Mammary microvascular endothelial cell (primary cell): ENCODE data around the gene SPINK8. TPM values are rescaled to one million over a fixed set of nuclear protein-coding genes. Genes with fewer than 3 reads are reported as not detected.

Experiments
- total RNA-seq: library from RNA; depleted of rRNA; stranded (reverse); fragments of >200 nt; gene quantifications from 2 replicates; pipeline ENCODE4 v1.2.3, GENCODE V29; 2015

The SPINK8 gene
- total RNA-seq: not detected in 2 replicates

GRCh38 chr3:48333346-48334245 is at the start of gene SPINK8:
TSS of gene SPINK8 (minus strand) at chr3:48333661. CDS start at chr3:48328341, 5,320 bp downstream.

GRCh38 chr3:48371651-48372376 is 38.4 kb upstream of the SPINK8 start, which contains the start of gene FBXW12:
TSS of gene FBXW12 (plus strand) at chr3:48372219. CDS start at chr3:48372768, 549 bp downstream.

GRCh38 chr3:48301020-48301799 is 32.3 kb downstream of the SPINK8 start, which contains the start of gene NME6:
TSS of gene NME6 (minus strand) at chr3:48301367.

Other genes starting within 250 kb of the SPINK8 start
- gene CDC25A, start 145.2 kb downstream of the SPINK8 start, total RNA-seq: 22.5 and 23.1 TPM in 2 replicates
- not detected in 2 replicates for gene CAMP, start 110.2 kb downstream of the SPINK8 start, total RNA-seq
- 2.8 and 3.7 TPM in 2 replicates for gene ZNF589, start 92.6 kb downstream of the SPINK8 start, total RNA-seq
- 25.6 and 27.3 TPM in 2 replicates for gene NME6, start 32.3 kb downstream of the SPINK8 start, total RNA-seq
- not detected in 2 replicates for gene FBXW12, start 38.6 kb upstream of the SPINK8 start, total RNA-seq
- gene PLXNB1, start 96.4 kb upstream of the SPINK8 start, total RNA-seq: 9.3 and 17.1 TPM in 2 replicates
- gene CCDC51, start 106.5 kb upstream of the SPINK8 start, total RNA-seq: 18.2 and 20.7 TPM in 2 replicates
- gene TMA7, start 106.6 kb upstream of the SPINK8 start, total RNA-seq: 536 and 642 TPM in 2 replicates
- gene ATRIP, start 113.1 kb upstream of the SPINK8 start, total RNA-seq: 6.9 and 8.8 TPM in 2 replicates
- gene SHISA5, start 170.5 kb upstream of the SPINK8 start, total RNA-seq: 334 and 357 TPM in 2 replicates
- gene PFKFB4, start 223.1 kb upstream of the SPINK8 start, total RNA-seq: 2.5 and 2.7 TPM in 2 replicates
- 0.10 TPM in 1 of 2 replicates, not detected in the other for gene UCN2, start 230.1 kb upstream of the SPINK8 start, total RNA-seq